ENCODE results near the gene MYL6B. TPM values are rescaled to one million over a fixed set of nuclear protein-coding genes. Genes with fewer than 3 reads are reported as not detected.

Gene MYL6B
- polyA plus RNA-seq = 10 to 100 TPM; 24.8 to 49.7 (median 29.9) TPM
- long read RNA-seq, donor 1, transcript MYL6B-208 (3 exons, 322 nt) = major isoform, 15 of 132 reads
- long read RNA-seq, donor 1, partial matches to known transcripts = 95 of 132 reads
- long read RNA-seq, donor 1, other reads (novel, unspliced or antisense) = 18 of 132 reads
- long read RNA-seq, donor 2, partial matches to known transcripts = 11 of 16 reads
- long read RNA-seq, donor 2, other reads (novel, unspliced or antisense) = 0 of 16 reads
- long read RNA-seq, donor 3, partial matches to known transcripts = 321 of 345 reads
- long read RNA-seq, donor 3, other reads (novel, unspliced or antisense) = 18 of 345 reads
- long read RNA-seq, donor 4 = 0 reads
- long read RNA-seq, donor 5, partial matches to known transcripts = 0 of 6 reads
- long read RNA-seq, donor 5, other reads (novel, unspliced or antisense) = 0 of 6 reads
- long read RNA-seq, donor 6, partial matches to known transcripts = 24 of 26 reads
- long read RNA-seq, donor 6, other reads (novel, unspliced or antisense) = 0 of 26 reads
- long read RNA-seq, donor 7 = 0 reads
- long read RNA-seq, donor 8, partial matches to known transcripts = 10 of 14 reads
- long read RNA-seq, donor 8, other reads (novel, unspliced or antisense) = 0 of 14 reads
- long read RNA-seq, donor 9 = 0 reads
- long read RNA-seq, donor 10, transcript MYL6B-208 (3 exons, 322 nt) = major isoform, 11 of 84 reads
- long read RNA-seq, donor 10, partial matches to known transcripts = 49 of 84 reads
- long read RNA-seq, donor 10, other reads (novel, unspliced or antisense) = 19 of 84 reads

- peak; percentile 94 to 97 for DNase-seq
- no peak for FAIRE-seq
- peaks cover 0 to 23% (median 5%) of the 10 kb centered on the region in 3 donors for H3K36me3 ChIP-seq (ENCODE audit: control insufficient read depth in 3 of 3, insufficient read depth in 2 of 3, low read depth in 1 of 3, low read length in 3 of 3)
- 0 to 1% (median 1%) methylated on average over 27 to 37 of the region's 37 CpGs for WGBS, 3 donors
- H3K4me1 ChIP-seq (ENCODE audit: control insufficient read depth in 3 of 3, insufficient read depth in 2 of 3, low read depth in 1 of 3, low read length in 2 of 3) = peaks cover 4 to 34% (median 7%) of the 10 kb centered on the region in 3 donors
- H3K9me3 ChIP-seq (ENCODE audit: control insufficient read depth in 2 of 2, insufficient read depth in 1 of 2, low read depth in 1 of 2, low read length in 1 of 2) = no peaks in the 10 kb centered on the region
- H3K27me3 ChIP-seq (ENCODE audit: control insufficient read depth in 3 of 3, insufficient read depth in 3 of 3, low read length in 3 of 3) = no peaks in the 10 kb centered on the region
- peak within 1 kb of the TSS; percentile 86 to 96 (median 86) for H3K27ac ChIP-seq (ENCODE audit: low read depth in 1 of 3, low read length in 2 of 3)
- H3K4me3 ChIP-seq (ENCODE audit: low read depth in 1 of 3, low read length in 3 of 3) = peak within 1 kb of the TSS; percentile 49 to 54 (median 52)
Measured at GRCh38 chr12:56152132-56152755, at the start of gene MYL6B. Gene MYL6B (plus strand): TSS chr12:56152587. CDS start chr12:56153919, 1,332 bp downstream.

DNA sequence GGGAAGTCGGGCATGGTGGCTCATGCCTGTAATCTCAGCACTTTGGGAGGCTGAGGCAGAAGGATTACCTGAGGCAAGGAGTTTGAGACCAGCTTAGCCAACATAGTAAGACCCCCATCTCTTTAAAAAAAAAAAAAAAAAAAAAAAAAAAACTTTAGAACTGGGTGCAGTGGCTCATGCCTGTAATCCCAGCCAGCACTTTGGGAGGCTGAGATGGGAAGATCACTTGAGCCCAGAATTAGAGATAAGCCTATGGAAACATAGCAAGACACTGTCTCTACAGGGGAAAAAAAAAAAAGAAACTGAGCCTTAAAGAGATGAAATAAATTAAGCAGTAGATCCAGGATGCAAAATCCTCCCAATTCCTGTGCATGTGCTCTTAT is 49.7 kb upstream of the MYL6B start:
- Histone ChIP-seq H3K36me3 (ENCODE audit: control insufficient read depth in 3 of 3, insufficient read depth in 2 of 3, low read depth in 1 of 3, low read length in 3 of 3) (peaks cover 4 to 50% (median 20%) of the 10 kb centered on the region in 3 donors), H3K4me3 (ENCODE audit: low read depth in 1 of 3, low read length in 3 of 3) (no peak overlapping the region), H3K4me1 (ENCODE audit: control insufficient read depth in 3 of 3, insufficient read depth in 2 of 3, low read depth in 1 of 3, low read length in 2 of 3) (peaks cover 0 to 6% (median 5%) of the 10 kb centered on the region in 3 donors), H3K9me3 (ENCODE audit: control insufficient read depth in 2 of 2, insufficient read depth in 1 of 2, low read depth in 1 of 2, low read length in 1 of 2) (no peaks in the 10 kb centered on the region), H3K27ac (ENCODE audit: low read depth in 1 of 3, low read length in 2 of 3) (no peak overlapping the region), H3K27me3 (ENCODE audit: control insufficient read depth in 3 of 3, insufficient read depth in 3 of 3, low read length in 3 of 3) (no peaks in the 10 kb centered on the region)
- 42 to 62% (median 55%) methylated on average over 1 of the region's 1 CpG for WGBS, 3 donors
- DNase-seq (no peak), FAIRE-seq (no peak)

GRCh38 chr12:56103066-56103711 is 49.2 kb upstream of the MYL6B start:
- Histone ChIP-seq H3K9me3 (ENCODE audit: control insufficient read depth in 2 of 2, insufficient read depth in 1 of 2, low read depth in 1 of 2, low read length in 1 of 2) (no peaks in the 10 kb centered on the region), H3K27me3 (ENCODE audit: control insufficient read depth in 3 of 3, insufficient read depth in 3 of 3, low read length in 3 of 3) (no peaks in the 10 kb centered on the region), H3K4me1 (ENCODE audit: control insufficient read depth in 3 of 3, insufficient read depth in 2 of 3, low read depth in 1 of 3, low read length in 2 of 3) (peaks cover 0 to 6% (median 5%) of the 10 kb centered on the region in 3 donors), H3K4me3 (ENCODE audit: low read depth in 1 of 3, low read length in 3 of 3) (no peak overlapping the region), H3K27ac (ENCODE audit: low read depth in 1 of 3, low read length in 2 of 3) (peak overlapping the region; percentile 82 to 89 (median 89)), H3K36me3 (ENCODE audit: control insufficient read depth in 3 of 3, insufficient read depth in 2 of 3, low read depth in 1 of 3, low read length in 3 of 3) (peaks cover 4 to 50% (median 25%) of the 10 kb centered on the region in 3 donors)
- FAIRE-seq (no peak), DNase-seq (peak in 1 of 2 donors; percentile 44)
- WGBS, 3 donors = 31 to 36% (median 34%) methylated on average over 6 of the region's 6 CpGs

DNA sequence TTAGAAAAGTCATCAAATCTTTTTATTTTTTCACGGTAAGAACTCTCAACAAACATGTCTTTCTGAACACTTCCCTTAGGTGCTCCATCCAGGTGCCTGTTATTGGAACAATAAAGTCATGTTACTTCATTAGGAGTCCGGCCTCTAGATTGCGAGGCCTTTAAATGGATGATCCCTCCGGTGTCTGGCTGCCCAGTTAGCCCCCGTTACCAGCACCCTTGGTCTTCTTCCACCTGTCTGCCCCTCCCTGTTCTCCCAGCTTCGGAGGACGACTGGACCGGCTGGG is 48.6 kb upstream of the MYL6B start:
- WGBS, 3 donors = 0 to 2% (median 0%) methylated on average over 8 of the region's 8 CpGs
- H3K36me3 ChIP-seq (ENCODE audit: control insufficient read depth in 3 of 3, insufficient read depth in 2 of 3, low read depth in 1 of 3, low read length in 3 of 3) = peaks cover 2 to 46% (median 21%) of the 10 kb centered on the region in 3 donors
- FAIRE-seq = no peak
- no peaks in the 10 kb centered on the region for H3K27me3 ChIP-seq (ENCODE audit: control insufficient read depth in 3 of 3, insufficient read depth in 3 of 3, low read length in 3 of 3)
- peaks cover 0 to 6% (median 5%) of the 10 kb centered on the region in 3 donors for H3K4me1 ChIP-seq (ENCODE audit: control insufficient read depth in 3 of 3, insufficient read depth in 2 of 3, low read depth in 1 of 3, low read length in 2 of 3)
- peak overlapping the region; percentile 37 to 77 (median 59) for H3K4me3 ChIP-seq (ENCODE audit: low read depth in 1 of 3, low read length in 3 of 3)
- H3K27ac ChIP-seq (ENCODE audit: low read depth in 1 of 3, low read length in 2 of 3) = peak overlapping the region; percentile 82 to 89 (median 89)
- H3K9me3 ChIP-seq (ENCODE audit: control insufficient read depth in 2 of 2, insufficient read depth in 1 of 2, low read depth in 1 of 2, low read length in 1 of 2) = no peaks in the 10 kb centered on the region
- DNase-seq = no peak

DNA sequence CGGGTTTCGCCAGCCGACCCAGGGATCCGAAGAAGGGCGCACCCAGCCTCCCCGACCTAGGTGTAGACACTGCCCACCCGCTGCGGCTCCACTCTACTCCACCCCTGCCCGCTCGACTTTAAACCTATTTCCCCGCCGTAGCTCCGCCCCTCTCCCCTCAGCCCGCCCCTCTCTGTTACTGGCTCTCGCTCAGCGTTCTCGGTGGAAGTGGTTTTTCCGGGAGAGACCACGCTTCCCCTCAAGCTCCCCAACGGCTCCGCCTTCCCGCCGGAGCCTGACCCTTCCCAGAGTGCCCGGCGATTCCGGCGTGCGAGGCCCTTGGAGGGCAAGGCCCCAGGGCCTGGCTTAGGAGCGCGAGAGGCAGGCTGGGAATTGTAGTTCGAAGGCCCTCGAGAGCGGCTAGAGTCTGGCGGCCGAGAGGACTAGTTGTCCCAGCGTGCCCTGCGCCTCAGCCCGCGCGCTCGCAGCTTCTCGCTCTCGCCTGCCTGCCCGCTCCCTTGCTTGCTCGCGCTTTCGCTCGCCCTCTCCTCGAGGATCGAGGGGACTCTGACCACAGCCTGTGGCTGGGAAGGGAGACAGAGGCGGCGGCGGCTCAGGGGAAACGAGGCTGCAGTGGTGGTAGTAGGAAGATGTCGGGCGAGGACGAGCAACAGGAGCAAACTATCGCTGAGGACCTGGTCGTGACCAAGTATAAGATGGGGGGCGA is 48.1 kb upstream of the MYL6B start, which contains the start of gene PA2G4:
PA2G4 (plus strand) TSS at position 451 of the 706 bp plus-strand sequence; CDS start at position 630, 179 bp downstream.
- Histone ChIP-seq H3K36me3 (ENCODE audit: control insufficient read depth in 3 of 3, insufficient read depth in 2 of 3, low read depth in 1 of 3, low read length in 3 of 3) (peaks cover 2 to 46% (median 21%) of the 10 kb centered on the region in 3 donors), H3K27ac (ENCODE audit: low read depth in 1 of 3, low read length in 2 of 3) (peak within 1 kb of the TSS; percentile 82 to 89 (median 89)), H3K9me3 (ENCODE audit: control insufficient read depth in 2 of 2, insufficient read depth in 1 of 2, low read depth in 1 of 2, low read length in 1 of 2) (no peaks in the 10 kb centered on the region), H3K27me3 (ENCODE audit: control insufficient read depth in 3 of 3, insufficient read depth in 3 of 3, low read length in 3 of 3) (no peaks in the 10 kb centered on the region), H3K4me3 (ENCODE audit: low read depth in 1 of 3, low read length in 3 of 3) (peak within 1 kb of the TSS; percentile 59 to 80 (median 77)), H3K4me1 (ENCODE audit: control insufficient read depth in 3 of 3, insufficient read depth in 2 of 3, low read depth in 1 of 3, low read length in 2 of 3) (peaks cover 0 to 6% (median 3%) of the 10 kb centered on the region in 3 donors)
- DNase-seq = peak; percentile 99
- no peak for FAIRE-seq
- 0 to 1% (median 1%) methylated on average over 54 to 60 of the region's 60 CpGs for WGBS, 3 donors

DNA sequence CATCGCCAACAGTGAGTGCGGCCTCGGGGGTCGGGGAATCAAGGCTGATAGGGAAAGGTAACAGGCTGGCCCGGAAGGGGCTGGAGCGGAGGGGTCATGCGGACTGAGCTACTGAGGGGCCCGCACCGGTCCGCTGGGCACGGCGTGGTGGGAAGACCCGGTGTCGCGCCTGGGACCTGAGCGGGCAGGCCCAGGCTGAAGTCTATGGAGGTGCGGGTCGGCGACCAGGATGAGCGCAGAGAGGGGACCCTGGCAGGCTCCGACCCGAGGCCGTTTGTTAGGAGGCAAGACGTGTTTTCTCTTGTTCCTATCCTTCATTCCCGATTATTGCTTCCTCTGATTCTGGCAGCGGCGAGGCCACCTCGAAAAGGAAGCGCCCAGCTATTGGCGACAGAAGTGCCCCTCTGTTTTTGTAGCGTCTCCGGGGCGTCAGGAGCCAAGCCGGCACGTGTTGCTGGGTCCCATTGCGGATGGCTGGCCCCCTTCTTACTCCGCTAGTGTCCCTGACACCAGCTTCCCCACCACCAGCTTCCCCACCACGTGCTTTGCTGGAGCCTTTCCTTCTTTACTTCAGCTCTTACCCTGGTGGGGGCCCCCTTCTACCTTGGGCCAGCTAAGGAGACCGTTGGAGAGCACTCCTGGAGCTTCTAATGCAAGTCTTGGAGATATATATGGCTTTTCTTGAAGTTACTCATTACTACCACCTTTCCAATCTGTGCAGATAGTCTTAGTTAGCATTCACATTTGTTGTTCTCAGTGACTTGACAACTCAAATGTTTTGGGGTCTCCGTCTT is 47.4 kb upstream of the MYL6B start:
- peaks cover 7 to 45% (median 19%) of the 10 kb centered on the region in 3 donors for H3K36me3 ChIP-seq (ENCODE audit: control insufficient read depth in 3 of 3, insufficient read depth in 2 of 3, low read depth in 1 of 3, low read length in 3 of 3)
- WGBS, 3 donors = 0 to 1% (median 0%) methylated on average over 38 to 40 of the region's 40 CpGs
- FAIRE-seq (no peak), DNase-seq (peak; percentile 22 to 56)
- H3K9me3 ChIP-seq (ENCODE audit: control insufficient read depth in 2 of 2, insufficient read depth in 1 of 2, low read depth in 1 of 2, low read length in 1 of 2) = no peaks in the 10 kb centered on the region
- H3K27me3 ChIP-seq (ENCODE audit: control insufficient read depth in 3 of 3, insufficient read depth in 3 of 3, low read length in 3 of 3) = no peaks in the 10 kb centered on the region
- peak overlapping the region; percentile 74 to 89 (median 82) for H3K27ac ChIP-seq (ENCODE audit: low read depth in 1 of 3, low read length in 2 of 3)
- H3K4me1 ChIP-seq (ENCODE audit: control insufficient read depth in 3 of 3, insufficient read depth in 2 of 3, low read depth in 1 of 3, low read length in 2 of 3) = peaks cover 0 to 6% (median 3%) of the 10 kb centered on the region in 3 donors
- peak overlapping the region; percentile 59 to 80 (median 77) for H3K4me3 ChIP-seq (ENCODE audit: low read depth in 1 of 3, low read length in 3 of 3)

DNA sequence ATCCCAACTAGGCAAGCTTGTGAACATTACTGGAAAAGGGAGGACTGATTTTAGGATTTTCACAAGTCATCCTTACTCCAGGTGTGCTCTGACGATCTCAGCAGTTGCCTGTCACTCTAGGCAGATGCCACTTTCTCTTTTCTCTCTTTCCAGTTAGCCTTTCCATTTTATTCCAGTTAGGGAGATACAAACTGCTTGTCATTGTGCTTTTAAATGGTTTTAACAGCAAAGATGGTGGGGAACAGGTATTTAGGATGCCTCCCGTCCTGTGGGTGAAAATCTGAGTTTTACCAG is 46.8 kb upstream of the MYL6B start:
- FAIRE-seq (no peak), DNase-seq (no peak)
- H3K36me3 ChIP-seq (ENCODE audit: control insufficient read depth in 3 of 3, insufficient read depth in 2 of 3, low read depth in 1 of 3, low read length in 3 of 3) = peaks cover 7 to 47% (median 21%) of the 10 kb centered on the region in 3 donors
- H3K4me1 ChIP-seq (ENCODE audit: control insufficient read depth in 3 of 3, insufficient read depth in 2 of 3, low read depth in 1 of 3, low read length in 2 of 3) = peaks cover 0 to 6% (median 3%) of the 10 kb centered on the region in 3 donors
- H3K27ac ChIP-seq (ENCODE audit: low read depth in 1 of 3, low read length in 2 of 3) = peak overlapping the region in 1 of 3 donors; percentile 82
- H3K4me3 ChIP-seq (ENCODE audit: low read depth in 1 of 3, low read length in 3 of 3) = peak overlapping the region; percentile 59 to 80 (median 77)
- no peaks in the 10 kb centered on the region for H3K9me3 ChIP-seq (ENCODE audit: control insufficient read depth in 2 of 2, insufficient read depth in 1 of 2, low read depth in 1 of 2, low read length in 1 of 2)
- no peaks in the 10 kb centered on the region for H3K27me3 ChIP-seq (ENCODE audit: control insufficient read depth in 3 of 3, insufficient read depth in 3 of 3, low read length in 3 of 3)
- WGBS, 3 donors = 11 to 20% (median 11%) methylated on average over 2 of the region's 2 CpGs
